GM08714 (cell line): ENCODE data around the gene SPTBN1.
"Not testable (repeated sequence)": the region's sequence is repeated elsewhere in the genome, so short reads cannot be mapped to it uniquely, and the experiment has no call there.

Experiments used
- H3K4me3 ChIP-seq: fragments of 200-500 bp; sonication (Bioruptor generic); 2 replicates; pipeline ENCODE4 v1.5.1; 2014; ENCODE audit warnings: mild to moderate bottlenecking, low read length, inconsistent platforms
- ZNF274 ChIP-seq: IDR thresholded peaks from 2 replicates; pipeline ENCODE4 v1.6.1; 2012; ENCODE audit warnings: mild to moderate bottlenecking, low read depth, low read length

The SPTBN1 gene

DNA sequence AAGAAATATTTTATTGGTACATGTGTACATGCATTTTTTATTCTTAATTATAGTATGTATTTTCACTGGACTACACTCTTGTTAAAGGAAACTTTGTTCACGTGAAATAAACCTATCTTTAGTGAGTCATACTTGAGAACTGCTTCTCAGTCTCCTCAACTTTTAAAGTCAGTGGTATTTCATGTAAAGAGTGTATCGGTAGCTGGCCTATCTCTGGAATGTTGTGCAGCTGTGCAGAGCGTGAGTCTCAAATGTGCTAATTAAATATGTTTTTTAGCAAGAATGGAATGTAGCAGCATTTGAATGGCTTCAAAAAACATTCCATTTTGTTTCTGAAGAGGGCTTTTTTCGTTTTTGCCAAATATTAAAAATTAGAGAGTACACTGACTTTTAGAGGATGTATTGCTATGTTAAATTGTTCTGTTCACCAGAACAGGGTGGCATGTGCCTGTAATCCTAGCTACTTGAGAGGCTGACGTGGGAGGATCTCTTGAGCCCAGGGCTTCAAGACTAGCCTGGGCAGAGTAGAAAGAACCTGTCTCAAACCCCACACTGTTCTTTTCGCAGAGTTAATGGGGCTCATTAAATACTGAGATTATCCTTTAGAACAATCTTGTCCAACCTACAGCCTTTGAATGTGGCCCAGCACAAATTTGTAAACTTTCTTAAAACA, 14.3 kb downstream of the SPTBN1 start:
- peak overlapping the region; percentile 2; the same call in 1 of the 2 replicates for H3K4me3 ChIP-seq
- no peak for TF ChIP-seq ZNF274

DNA sequence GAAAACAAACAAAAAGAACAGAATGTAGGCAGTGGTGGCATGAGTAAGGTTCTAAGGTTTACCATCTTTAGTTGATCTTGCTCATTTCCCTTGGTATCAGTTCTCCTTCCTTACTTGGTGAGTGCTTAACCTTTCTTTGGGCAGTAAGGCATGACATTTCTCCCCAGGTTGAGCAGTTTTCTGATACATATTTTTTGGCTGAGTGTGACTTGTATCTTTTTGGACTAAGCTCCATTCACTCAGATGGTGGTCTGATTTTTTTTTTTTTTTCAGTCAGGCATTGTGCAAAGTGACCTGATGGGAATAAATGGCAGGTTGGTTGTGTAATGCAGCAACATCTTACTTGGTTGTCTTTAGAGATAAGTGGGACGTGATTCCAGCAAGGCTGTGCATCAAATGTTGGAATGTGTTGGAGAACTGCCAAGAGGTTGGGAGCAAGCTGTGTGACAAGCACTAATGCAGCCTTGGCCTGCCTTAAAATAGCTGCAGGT, 15.1 kb downstream of the SPTBN1 start:
- no peak overlapping the region; the same call in 1 of the 2 replicates for H3K4me3 ChIP-seq
- TF ChIP-seq ZNF274 = no peak

- no peak for TF ChIP-seq ZNF274
- H3K4me3 ChIP-seq = no peak overlapping the region
Observed at GRCh38 chr2:54473851-54474250, 17.7 kb downstream of the SPTBN1 start.

DNA sequence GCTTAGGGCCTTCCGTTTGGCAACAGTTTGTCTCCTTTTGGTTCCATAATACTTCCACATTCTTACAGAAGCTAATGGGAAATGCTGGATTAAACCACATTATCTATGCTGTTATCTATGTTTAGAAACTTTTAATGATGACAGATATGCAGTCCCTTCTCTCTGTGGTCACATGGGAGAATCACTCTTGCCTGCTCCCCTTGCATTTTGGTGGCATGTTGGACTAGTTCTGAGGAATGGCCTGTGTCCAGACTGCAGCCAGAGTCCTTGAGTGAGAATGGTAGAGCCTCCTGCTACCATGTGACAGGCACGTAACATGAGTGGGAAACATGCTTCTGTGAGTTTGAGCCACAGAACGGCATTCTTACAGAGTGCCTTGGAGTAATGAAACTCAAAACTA, 19.2 kb downstream of the SPTBN1 start:
- H3K4me3 ChIP-seq = no peak overlapping the region
- no peak for TF ChIP-seq ZNF274

DNA sequence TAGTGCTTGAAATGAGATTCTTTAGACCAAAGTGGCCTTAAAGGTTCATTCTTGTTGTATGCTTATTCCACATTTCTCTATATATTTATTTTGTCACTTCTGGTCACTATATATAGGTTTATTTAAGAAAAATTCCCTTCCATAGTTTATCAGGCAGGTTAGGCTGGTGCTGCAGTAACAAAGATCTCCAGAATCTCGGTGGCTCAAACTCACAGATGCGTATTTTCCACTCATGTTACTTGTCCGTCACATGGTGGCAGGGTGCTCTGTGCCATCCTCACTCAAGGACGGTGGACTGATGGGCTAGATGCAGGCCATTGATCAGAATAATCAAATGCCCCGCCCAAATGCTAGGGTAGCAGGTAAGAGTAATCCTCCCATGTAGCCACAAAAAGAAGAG, 19.8 kb downstream of the SPTBN1 start:
- no peak overlapping the region for H3K4me3 ChIP-seq
- no peak for TF ChIP-seq ZNF274

- no peak overlapping the region for H3K4me3 ChIP-seq
- TF ChIP-seq ZNF274 = no peak
Observed at GRCh38 chr2:54476852-54477251, 20.7 kb downstream of the SPTBN1 start.

GRCh38 chr2:54477896-54478295, 21.8 kb downstream of the SPTBN1 start:
- TF ChIP-seq ZNF274 = no peak
- H3K4me3 ChIP-seq = no peak overlapping the region

DNA sequence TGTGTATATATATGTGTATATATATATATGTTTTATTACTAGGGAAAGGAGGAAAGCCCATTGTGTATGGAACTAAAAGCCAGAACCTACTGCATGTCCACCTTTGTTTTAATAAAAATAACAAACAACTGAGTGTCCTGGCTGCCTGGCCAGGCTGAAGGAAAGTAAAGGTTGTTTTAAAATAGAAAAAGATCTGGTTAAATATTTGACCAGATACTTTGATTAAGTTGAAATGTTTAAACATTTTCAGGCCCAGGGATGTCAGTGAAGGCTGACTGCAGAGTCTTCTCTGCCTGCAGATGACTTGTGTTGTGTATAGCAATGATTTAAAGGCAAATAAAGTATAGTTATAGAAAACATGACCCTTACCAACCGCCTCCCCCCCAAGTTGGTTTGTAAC, 22.8 kb downstream of the SPTBN1 start:
- no peak for TF ChIP-seq ZNF274
- H3K4me3 ChIP-seq = no peak overlapping the region

GRCh38 chr2:54479424-54479823, 23.3 kb downstream of the SPTBN1 start:
- H3K4me3 ChIP-seq = no peak overlapping the region
- no peak for TF ChIP-seq ZNF274

GRCh38 chr2:54480025-54480424, 23.9 kb downstream of the SPTBN1 start:
- H3K4me3 ChIP-seq = no peak overlapping the region
- no peak for TF ChIP-seq ZNF274

GRCh38 chr2:54481686-54482085, 25.6 kb downstream of the SPTBN1 start:
- no peak for TF ChIP-seq ZNF274
- H3K4me3 ChIP-seq = no peak overlapping the region

- H3K4me3 ChIP-seq = no peak overlapping the region
- TF ChIP-seq ZNF274 = no peak
Observed at GRCh38 chr2:54482715-54483114, 26.6 kb downstream of the SPTBN1 start.

DNA sequence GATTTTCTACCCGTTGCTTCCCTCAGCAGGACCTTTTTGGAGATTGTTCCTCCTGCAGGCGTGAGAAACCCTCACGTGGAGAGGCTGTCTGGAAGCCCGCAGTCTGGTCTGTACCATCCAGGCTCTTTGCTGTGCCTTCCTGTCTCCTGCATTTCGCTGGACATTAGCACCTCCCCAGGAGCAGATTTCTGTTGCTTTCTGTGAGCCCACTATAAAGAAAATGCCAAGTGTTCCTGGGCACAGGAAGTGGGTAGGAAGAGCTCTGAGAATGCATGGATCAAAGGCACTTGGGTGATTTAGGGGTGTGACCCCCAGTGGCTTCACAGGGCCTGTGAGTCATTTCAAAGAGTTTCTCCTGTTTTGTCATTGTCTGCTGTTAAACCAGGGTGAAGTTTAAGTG, 27.3 kb downstream of the SPTBN1 start:
- H3K4me3 ChIP-seq = no peak overlapping the region
- no peak for TF ChIP-seq ZNF274

DNA sequence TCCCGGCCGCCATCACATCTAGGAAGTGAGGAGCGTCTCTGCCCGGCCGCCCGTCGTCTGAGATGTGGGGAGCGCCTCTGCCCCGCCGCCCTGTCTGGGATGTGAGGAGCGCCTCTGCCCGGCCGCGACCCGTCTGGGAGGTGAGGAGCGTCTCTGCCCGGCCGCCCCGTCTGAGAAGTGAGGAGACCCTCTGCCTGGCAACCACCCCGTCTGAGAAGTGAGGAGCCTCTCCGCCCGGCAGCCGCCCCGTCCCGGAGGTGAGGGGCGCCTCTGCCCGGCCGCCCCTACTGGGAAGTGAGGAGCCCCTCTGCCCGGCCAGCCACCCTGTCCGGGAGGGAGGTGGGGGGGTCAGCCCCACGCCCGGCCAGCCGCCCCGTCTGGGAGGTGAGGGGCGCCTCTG, 29.6 kb downstream of the SPTBN1 start:
- not testable (repeated sequence) for H3K4me3 ChIP-seq

DNA sequence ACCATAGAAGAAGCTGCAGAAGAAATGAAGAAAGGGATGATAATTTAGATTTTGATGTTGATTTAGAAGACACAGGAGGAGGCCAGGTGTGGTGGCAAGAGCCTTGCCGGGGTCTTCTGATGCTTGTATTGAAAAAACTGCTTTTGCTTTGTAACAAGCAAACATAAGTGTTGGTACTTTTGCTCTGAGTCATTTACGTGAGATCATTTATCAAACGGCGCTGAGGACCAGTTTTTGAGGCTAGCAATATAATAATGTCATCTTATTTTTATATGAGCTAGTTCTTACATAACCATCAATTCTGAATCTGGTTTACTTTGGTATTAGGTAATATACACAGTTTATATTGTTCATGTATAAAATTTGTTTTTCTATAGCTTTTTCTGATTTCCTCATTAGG, 30.6 kb downstream of the SPTBN1 start:
- H3K4me3 ChIP-seq = no peak overlapping the region
- TF ChIP-seq ZNF274 = no peak

DNA sequence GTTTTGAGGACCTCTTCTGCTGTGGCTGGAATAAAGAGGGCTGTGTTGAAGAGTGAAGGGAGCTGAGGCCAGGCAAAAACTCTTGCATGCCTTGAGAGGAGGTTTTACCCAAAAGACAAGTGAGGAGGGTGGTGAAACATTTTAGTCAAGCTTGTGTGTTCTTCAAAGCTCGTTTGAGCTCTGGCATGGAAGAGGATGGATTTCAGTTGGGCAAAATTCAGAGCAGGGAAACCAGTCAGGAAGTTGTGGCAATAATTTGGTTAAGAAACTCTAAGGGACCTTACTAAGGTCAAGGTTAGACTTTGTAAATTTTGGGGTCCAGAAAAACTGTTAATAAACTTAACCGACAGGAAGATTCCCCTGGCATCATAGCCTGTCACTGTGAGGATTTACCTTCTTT, 34.7 kb downstream of the SPTBN1 start:
- no peak for TF ChIP-seq ZNF274
- no peak overlapping the region for H3K4me3 ChIP-seq
